Raji (cell line): ENCODE data around the gene LCOR.

Source experiments
- POLR2A ChIP-seq: IDR thresholded peaks from 2 replicates; pipeline ENCODE4 v1.6.1; 2011; ENCODE audit warnings: low read depth, low read length, control low read depth; ENCODE audit not compliant: insufficient read depth

Gene LCOR

GRCh38 chr10:96833220-96834001, 1.3 kb downstream of the LCOR start:
- TF ChIP-seq POLR2A: no peak

- no peak for TF ChIP-seq POLR2A
These were observed 2.0 kb downstream of the LCOR start for GRCh38 chr10:96834120-96834519.

GRCh38 chr10:96835899-96836298, 3.8 kb downstream of the LCOR start:
- no peak for TF ChIP-seq POLR2A

- TF ChIP-seq POLR2A: no peak
These were observed 6.4 kb downstream of the LCOR start for GRCh38 chr10:96838529-96838928.

- TF ChIP-seq POLR2A: no peak
These were observed 8.9 kb downstream of the LCOR start for GRCh38 chr10:96840841-96841518.

GRCh38 chr10:96842896-96843723, 11.0 kb downstream of the LCOR start:
- TF ChIP-seq POLR2A: no peak

GRCh38 chr10:96843823-96844222, 11.7 kb downstream of the LCOR start:
- no peak for TF ChIP-seq POLR2A

GRCh38 chr10:96846395-96846794, 14.3 kb downstream of the LCOR start:
- no peak for TF ChIP-seq POLR2A

GRCh38 chr10:96846926-96847325, 14.8 kb downstream of the LCOR start:
- TF ChIP-seq POLR2A: no peak

GRCh38 chr10:96850113-96850512, 18.0 kb downstream of the LCOR start:
- TF ChIP-seq POLR2A: no peak

- no peak for TF ChIP-seq POLR2A
These were observed 18.7 kb downstream of the LCOR start for GRCh38 chr10:96850825-96851224.

- no peak for TF ChIP-seq POLR2A
These were observed 19.2 kb downstream of the LCOR start for GRCh38 chr10:96851281-96851680.

- no peak for TF ChIP-seq POLR2A
These were observed 24.2 kb downstream of the LCOR start for GRCh38 chr10:96856317-96856716.

GRCh38 chr10:96857301-96858012, 25.4 kb downstream of the LCOR start:
- TF ChIP-seq POLR2A: no peak
